ENCODE data around the gene AIMP1.
"Not testable (repeated sequence)": the region's sequence is repeated elsewhere in the genome, so short reads cannot be mapped to it uniquely, and the experiment has no call there.

Gene AIMP1

DNA sequence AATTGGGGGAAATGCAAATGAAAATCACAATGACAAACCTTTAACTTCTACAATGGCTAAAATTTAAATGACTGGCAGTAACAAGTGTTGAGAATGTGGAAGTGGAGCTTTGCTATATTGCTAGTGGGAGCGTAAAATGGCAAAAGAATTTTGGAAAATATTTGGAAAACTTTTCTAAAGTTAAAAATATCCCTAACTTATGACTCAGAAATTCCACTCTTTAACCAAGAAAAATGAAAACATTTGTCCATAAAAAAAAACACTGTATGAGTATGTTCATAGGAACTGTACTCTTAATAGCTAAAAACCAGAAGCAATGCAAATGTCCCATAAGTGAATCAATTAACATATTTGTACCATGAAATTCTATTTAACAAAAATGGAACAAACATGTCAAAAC, 4.0 kb upstream of the AIMP1 start:
- no peak for DNase-seq (ENCODE audit: low read depth in 1 of 2, low spot score in 1 of 2)

DNA sequence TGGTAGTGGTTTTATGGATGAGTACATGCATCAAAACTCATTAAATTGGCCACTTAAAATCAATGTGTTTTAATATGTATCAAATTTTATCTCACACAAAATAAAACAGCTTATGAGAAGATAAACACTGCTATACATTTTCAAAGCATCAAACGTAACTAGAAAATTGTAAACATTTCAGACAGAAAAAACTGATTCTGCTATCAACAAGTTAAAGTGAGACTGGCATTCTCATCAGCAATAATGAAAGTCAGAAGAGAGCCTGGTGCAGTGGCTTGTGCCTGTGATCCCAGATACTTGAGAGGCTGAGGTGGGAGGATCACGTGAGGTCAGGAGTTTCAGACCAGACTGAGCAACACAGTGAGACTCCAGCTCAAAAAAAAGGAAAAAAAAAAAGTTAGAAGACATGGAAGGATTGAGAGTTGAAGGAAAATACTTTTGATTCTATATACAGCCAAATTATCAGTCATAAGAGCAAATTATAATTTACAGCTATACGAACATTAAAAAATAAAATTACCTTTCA, 3.3 kb upstream of the AIMP1 start:
- DNase-seq (ENCODE audit: low read depth in 1 of 2, low spot score in 1 of 2) = no peak

DNA sequence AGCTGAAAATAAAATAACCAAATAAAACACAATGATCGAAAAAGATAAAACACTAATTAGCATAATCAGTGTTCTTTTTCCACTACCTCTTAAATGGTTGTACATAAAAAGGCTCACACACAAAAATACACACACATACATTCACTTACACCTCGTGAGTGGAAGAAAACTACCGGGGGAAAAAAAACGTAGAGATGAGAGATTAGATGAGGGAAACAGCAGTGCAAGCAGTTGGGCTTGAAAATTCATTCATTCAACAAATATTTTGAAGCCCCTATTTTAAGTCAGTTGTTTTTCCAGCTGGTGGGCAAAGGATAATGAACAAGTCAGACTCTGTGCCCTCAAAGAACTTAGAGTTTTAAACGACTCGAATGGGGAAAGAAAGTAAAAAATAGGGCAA, 1.4 kb upstream of the AIMP1 start:
- DNase-seq (ENCODE audit: low read depth in 1 of 2, low spot score in 1 of 2) = no peak

DNA sequence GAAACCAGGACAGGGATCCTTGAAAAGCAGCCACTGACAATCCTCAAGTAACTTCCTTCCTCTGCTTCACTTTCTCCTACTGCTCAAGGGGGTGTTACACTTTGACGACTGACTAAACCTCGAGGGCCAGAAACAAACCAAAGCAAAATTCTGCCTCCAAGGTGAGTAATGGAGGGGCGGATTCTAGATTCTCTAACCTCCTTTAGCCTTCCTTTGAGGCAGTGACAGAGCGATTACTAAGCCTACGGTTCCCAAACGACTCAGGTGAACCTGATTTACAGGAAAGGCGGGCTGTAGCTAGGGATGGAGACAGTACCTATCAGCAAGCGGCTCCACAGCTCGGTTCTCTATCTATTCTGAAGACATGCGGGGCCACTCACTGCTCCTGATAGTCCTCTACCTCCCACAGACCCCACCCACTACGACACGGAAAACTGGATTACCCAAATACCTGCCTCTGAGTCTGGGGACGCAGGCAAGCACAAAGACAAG, 828 bp upstream of the AIMP1 start:
- DNase-seq (ENCODE audit: low read depth in 1 of 2, low spot score in 1 of 2) = no peak

DNA sequence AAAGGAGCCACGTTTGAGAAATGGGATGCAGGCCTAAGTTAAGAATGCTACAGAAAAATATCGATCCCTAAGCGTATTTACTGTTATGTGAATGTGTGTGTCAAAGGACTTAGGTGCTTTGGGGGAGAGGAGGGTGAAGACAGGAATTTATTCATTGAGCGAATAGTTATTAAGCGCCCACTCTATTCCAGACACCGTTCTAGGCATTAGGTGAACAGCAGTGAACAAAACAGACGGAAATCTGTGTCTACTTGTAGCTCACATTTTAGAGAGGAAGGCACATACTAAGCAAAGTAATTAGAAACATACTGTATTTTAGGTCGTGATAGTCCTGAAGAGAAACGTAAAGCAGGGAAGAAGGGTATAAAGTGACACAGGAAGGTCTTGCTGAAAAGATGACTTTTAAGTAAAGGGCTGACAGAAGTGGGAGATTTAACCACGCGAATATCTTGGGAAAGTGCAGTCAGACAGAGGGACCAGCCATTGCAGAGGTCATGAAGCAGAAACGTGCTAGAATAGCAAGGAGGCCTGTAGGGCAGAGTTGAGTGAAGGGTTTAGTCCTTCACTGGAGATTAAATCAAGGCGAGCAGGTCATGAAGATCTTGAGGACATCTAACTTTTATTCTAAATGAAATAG, 541 bp downstream of the AIMP1 start:
- DNase-seq (ENCODE audit: low read depth in 1 of 2, low spot score in 1 of 2) = no peak

DNA sequence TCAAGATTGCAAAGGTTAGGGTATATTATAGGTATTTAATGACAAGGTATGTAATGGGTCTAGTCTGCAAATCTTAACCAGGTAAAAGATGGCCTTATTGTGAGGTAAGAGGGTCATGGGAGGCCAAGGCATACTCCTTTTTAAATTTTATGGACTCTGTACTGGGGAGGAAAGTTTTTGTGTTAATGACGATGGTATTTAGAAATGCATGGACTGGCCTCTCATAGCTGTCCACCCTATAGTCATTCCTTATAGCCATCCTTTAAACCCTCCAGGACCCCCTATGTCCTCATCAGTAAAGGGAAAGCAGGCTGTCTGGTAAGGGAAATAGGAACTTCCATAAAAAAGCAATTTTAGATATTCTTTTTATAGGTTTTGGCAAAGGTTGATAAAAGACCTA, 1.5 kb downstream of the AIMP1 start:
- no peak for DNase-seq (ENCODE audit: low read depth in 1 of 2, low spot score in 1 of 2)

DNA sequence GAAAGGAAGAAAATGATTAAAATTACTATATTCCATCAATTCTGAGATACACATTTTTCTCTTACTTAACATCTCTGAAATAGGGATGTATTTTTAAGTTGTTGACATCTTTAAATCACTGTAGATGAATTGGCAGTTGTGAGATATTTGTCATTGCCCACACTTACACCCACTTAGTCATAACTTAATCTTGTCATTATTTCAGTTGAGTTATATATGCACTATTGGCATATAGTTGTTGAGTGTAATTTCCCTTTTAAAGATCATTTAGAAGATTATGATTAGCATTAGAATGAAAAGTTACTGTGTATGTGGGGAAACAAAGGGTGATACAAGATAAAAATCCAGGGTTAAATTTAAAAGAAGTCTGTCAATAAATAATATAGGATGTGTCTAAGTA, 2.2 kb downstream of the AIMP1 start:
- DNase-seq (ENCODE audit: low read depth in 1 of 2, low spot score in 1 of 2) = no peak

DNA sequence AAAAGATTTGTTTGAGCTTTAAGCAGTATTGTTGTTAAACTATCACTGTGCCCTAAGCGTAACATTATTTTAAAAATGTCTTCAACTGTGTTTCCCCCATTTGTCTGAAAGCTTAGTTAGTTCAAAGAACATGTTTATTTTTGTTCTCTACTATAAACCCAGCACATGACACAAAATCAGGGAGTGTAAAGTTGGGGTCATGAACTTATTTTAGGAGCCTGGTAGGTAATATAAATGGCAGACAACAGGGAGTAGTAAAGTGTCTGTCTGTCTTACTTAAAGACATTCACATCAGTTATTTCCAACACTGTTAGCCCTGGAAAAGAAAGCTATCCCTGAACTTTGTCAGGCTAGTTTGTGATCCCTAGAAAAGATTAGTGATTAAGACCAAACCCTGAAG, 3.9 kb downstream of the AIMP1 start:
- no peak for DNase-seq (ENCODE audit: low read depth in 1 of 2, low spot score in 1 of 2)

DNA sequence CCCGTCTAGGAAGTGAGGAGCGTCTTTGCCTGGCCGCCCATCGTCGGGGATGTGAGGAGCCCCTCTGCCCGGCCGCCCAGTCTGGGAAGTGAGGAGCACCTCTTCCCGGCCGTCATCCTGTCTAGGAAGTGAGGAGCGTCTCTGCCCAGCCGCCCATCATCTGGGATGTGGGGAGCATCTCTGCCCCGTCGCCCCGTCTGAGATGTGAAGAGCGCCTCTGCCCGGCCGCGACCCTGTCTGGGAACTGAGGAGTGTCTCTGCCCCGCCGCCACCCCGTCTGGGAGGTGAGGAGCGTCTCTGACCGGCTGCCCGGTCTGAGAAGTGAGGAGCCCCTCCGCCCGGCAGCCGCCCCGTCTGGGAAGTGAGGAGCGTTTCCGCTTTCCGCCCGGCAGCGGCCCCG, 4.8 kb downstream of the AIMP1 start:
- not testable (repeated sequence) for DNase-seq (ENCODE audit: low read depth in 1 of 2, low spot score in 1 of 2)

DNA sequence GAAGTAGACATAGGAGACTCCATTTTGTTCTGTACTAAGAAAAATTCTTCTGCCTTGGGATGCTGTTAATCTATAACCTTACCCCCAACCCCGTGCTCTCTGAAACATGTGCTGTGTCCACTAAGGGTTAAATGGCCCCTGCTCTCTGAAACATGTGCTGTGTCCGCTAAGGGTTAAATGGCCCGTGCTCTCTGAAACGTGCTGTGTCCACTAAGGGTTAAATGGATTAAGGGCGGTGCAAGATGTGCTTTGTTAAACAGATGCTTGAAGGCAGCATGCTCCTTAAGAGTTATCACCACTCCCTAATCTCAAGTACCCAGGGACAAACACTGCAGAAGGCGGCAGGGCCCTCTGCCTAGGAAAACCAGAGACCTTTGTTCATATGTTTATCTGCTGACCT, 5.5 kb downstream of the AIMP1 start:
- not testable (repeated sequence) for DNase-seq (ENCODE audit: low read depth in 1 of 2, low spot score in 1 of 2)

DNA sequence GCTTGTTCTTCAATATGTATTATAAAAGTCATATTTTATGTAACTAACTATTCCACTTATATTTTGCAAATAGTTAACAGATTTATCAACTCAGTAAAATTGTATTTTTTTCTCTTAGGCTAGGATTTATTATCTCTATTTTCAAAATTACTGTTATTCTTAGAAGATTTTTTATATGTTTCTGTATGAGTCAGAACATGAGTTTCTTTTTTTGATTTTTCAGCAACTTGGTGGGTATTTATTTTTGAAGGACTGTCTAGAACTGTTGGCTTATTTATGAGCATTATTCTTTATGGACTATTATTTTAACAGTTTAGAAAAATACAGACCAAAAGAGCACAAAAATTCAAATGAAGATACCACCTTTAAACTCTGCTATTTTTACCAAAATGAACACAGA, 6.8 kb downstream of the AIMP1 start:
- no peak for DNase-seq (ENCODE audit: low read depth in 1 of 2, low spot score in 1 of 2)

DNA sequence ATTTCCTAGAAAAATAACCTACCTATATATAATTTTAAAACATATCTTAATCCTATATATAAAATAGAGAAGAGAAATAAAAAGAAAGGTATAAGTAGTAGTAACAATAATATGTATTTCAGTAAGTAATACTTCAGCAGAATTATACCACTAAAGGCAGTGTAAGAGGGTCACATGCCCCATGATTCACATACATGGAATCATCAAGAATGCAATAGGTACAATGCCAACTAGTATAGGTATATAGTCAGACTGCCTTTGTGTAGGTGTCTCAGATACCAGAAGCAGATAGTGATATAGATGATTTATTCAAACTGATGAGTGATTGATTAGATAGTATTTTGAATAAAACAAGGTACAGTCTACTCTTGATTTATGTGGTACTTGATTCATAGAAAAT, 9.4 kb downstream of the AIMP1 start:
- DNase-seq (ENCODE audit: low read depth in 1 of 2, low spot score in 1 of 2) = no peak

DNA sequence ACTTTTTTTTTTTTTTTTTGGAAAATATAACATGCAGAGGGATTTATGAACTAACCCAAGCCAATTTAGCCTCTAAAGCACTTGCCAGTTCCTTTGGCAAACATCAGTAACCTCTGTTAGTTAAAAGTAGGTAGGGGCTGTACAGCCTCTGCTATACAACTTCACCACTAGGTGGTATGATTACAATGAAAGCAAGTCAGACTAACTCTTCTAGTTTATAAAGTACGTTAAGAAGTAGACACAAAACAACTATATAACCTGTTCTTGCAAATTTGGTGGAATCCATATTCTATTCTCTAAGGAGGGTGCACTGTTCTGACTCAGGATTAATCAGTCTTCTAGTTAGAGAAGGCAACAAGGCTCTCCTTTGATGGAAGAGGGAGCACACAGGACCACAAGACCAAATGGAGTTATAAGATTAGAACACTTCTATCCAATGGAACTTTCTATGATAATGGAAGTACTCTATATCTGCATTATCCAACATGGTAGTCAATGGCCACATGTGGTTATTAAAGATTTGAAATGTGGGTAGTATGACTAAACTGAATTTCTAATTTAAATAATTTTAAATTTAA, 12.8 kb downstream of the AIMP1 start:
- DNase-seq (ENCODE audit: low read depth in 1 of 2, low spot score in 1 of 2) = no peak

DNA sequence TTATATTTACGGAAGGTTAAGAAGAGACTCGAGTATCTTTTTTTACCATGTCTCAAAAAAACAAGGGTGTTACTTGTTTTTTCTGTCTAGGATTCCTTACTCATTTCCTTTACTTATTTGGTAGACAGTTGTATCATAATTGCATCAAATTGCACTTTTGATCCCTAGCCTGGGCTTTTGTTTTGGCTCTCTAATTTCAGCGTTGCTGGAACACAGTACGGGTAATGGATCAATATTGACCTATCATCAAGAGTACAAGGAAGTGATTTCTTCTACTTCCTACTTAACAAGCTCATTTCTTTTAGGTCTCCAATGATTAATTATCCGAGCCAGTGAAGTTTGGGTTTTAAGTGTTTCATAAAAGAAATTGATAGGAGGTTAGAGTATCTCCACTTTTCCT, 16.8 kb downstream of the AIMP1 start:
- no peak for DNase-seq (ENCODE audit: low read depth in 1 of 2, low spot score in 1 of 2)

DNA sequence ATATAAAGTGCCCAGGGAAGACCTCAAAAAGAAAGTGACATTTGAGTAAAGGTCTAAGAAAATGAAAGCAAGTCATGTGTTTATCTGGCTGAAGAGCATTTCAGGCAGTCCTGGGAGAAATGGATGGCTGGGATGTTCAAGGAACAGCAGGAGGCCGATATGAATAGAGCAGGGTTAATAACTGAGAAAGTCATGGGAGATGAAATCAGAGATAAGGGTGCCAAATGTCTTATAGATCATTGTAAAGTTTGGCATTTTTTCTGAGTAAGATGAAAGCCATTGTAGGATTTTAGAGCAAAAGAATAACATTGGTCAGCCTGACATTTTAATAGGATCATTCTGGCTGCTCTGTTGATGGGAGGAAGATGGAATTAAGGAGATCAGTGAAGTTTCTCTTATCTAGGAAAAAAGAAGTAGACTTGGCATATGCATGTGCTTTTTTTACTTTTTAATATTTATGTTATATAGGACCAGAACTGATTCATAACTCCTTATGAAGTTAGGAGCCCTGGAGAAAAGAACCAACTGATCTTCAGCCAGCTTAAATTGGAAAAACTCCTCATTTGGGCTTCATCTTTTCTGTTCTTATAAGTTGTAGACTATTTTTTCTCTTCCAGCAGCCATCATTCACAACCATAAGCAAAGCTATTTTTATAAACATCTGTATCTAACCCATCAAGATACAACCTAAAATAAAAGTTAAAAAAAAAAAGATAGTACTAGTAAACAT, 18.6 kb downstream of the AIMP1 start:
- DNase-seq (ENCODE audit: low read depth in 1 of 2, low spot score in 1 of 2) = no peak

DNA sequence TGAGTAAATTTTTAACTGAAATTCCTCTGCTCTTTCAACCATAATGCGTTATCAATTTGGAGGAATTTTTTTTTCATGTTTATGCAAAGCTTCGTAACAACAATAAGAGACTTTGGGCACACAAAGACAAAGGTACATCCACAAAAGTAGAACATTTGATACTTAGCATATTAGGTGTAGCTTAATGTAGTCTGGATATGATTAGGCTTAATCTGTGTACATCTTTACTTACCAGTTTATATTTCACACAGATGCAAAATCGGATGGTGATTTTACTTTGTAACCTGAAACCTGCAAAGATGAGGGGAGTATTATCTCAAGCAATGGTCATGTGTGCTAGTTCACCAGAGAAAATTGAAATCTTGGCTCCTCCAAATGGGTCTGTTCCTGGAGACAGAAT, 20.3 kb downstream of the AIMP1 start:
- DNase-seq (ENCODE audit: low read depth in 1 of 2, low spot score in 1 of 2) = no peak

DNA sequence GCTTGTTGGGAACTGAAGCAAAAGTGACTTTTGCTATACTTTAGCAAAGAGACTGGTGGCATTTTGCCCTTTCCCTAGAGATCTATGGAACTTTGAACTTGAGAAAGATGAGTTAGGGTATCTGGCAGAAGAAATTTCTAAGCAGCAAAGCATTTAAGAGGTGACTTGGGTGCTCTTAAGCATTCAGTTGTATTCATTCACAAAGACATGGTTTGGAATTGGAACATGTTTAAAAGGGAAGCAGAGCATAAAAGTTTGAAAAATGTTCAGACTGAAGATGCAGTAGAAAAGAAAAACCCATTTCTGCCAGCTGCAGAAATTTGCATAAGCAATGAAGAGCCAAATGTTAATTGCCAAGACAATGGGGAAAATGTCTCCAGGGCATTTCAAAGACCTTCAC, 21.6 kb downstream of the AIMP1 start:
- DNase-seq (ENCODE audit: low read depth in 1 of 2, low spot score in 1 of 2) = no peak

DNA sequence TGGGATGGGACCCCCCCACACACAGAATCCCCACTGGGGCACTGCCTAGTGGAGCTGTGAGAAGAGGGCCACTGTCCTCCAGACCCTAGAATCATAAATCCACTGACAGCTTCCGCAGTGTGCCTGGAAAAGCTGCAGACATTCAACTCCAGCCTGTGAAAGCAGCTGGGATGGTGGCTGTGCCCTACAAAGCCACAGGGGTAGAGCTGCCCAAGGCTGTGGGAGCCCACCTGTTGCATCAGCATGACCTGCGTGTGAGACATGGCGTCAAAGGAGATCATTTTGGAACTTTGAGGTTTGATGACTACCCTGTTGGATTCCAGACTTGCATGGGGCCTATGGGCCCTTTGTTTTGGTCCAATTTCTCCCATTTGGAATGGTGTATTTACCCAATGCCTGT, 22.3 kb downstream of the AIMP1 start:
- DNase-seq (ENCODE audit: low read depth in 1 of 2, low spot score in 1 of 2) = no peak

DNA sequence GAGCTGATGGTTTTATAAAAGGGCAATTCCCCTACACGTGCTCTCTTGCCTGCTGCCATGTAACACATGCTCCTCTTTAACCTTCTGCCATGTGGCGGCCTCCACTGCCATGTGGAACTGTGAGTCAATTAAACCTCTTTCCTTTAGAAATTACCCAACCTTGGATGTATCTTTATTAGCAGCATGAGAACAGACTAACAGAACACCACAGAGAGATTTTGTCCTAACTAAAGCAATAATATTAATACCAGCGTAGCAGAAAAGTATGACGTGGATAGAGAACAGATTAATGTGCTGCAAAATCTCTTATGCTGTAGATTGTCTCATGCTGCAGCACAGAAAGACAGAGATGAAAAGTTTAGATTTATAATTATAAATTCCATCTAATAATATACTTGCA, 23.1 kb downstream of the AIMP1 start:
- DNase-seq (ENCODE audit: low read depth in 1 of 2, low spot score in 1 of 2) = no peak

DNA sequence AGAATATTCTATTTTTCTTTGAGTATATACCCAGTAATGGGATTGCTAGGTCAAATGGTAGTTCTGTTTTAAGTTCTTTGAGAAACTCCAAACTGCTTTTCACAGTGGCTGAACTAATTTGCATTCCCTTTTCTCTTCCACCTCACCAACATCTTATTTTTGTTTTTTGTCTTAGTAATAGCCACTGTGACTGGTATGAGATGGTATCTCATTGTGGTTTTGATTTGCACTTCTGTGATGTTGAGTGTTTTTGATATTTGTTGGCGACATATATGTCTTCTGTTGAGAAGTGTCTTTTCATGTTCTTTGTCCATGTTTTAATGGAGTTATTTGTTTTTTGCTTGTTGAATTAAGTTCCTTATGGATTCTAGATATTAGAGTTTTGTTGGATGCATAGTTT, 24.4 kb downstream of the AIMP1 start:
- no peak for DNase-seq (ENCODE audit: low read depth in 1 of 2, low spot score in 1 of 2)

DNA sequence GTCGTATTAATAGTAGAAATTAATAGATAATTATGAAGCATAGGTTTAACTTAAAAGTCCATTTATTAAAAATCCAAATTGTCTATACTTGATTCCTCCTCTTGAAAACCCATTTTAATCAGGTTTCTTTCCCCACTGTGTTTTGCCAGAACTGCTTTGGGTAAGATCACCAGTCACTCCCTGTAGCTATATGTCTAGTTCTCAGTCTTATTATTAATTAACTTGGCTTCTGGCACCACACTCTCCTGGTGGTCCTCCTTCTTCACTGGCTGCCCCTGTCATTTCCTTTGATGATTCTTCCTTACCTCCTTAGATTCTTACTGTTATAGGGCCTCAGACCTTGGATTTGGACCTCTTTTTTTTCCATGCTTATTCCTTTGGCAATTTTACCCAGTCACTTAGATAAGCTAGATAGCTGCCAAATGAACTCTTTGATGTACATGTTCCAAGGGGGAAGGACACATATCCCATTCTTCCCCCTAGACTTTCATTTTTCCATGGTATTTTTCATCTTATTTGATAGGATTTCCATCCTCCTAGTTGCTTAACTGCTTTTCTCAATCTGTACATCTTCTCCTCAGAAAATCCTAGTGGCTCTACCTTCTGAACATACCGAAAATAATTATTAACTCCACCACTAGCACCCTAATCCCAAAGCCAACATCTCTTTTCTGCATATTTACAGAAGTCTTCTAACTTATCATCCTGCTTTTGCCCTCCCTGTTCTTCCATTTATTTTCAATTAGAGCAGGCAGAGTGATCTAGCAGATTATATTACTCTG, 27.7 kb downstream of the AIMP1 start:
- no peak for DNase-seq (ENCODE audit: low read depth in 1 of 2, low spot score in 1 of 2)

DNA sequence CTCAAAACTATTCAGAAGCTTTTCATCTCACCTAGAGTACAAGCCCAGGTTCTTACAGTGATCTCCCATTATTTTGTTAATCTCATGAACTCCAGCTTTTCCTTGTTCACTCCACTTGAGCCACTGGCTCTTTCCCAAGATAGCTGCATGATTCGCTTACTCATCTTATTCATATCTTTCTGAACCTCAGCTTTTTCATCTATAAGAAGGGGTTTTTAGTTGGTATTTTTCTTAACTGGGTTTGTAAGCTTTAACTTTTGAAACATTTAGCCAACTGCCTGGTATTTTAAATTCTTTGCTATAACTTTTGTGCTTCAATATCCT, 28.3 kb downstream of the AIMP1 start:
- DNase-seq (ENCODE audit: low read depth in 1 of 2, low spot score in 1 of 2) = no peak

Data from activated T-helper 1 cell treated with anti-CD3 and anti-CD28 coated beads, Interleukin-2, amount 50 U/mL, for 16 hours (primary cell).